Thyroid gland (tissue), 4 donors: ENCODE results near the gene THBD. TPM values are rescaled to one million over a fixed set of nuclear protein-coding genes. Genes with fewer than 3 reads are reported as not detected.

Experiments
- DNase-seq, 2 donors: peaks; one replicate each; pipeline ENCODE4 v3.0.0-alpha.2; 2019
- H3K27ac ChIP-seq, 3 donors: fragments of 200-600 bp; sonication (generic); 1 replicate in 2 of 3; 2 replicates in 1 of 3; pipeline ENCODE4 v1.5.1; 2016 to 2019; ENCODE audit warnings: mild to moderate bottlenecking in 1 of 3, moderate library complexity in 1 of 3
- H3K27me3 ChIP-seq: fragments of 200-600 bp; sonication (generic); one replicate; pipeline ENCODE4 v1.5.1; 2019
- H3K36me3 ChIP-seq, 2 donors: fragments of 200-600 bp; sonication (generic); one replicate each; pipeline ENCODE4 v1.5.1; 2016 to 2019
- H3K4me1 ChIP-seq, 2 donors: fragments of 200-600 bp; sonication (generic); one replicate each; pipeline ENCODE4 v1.5.1; 2017 to 2019
- H3K4me3 ChIP-seq, 3 donors: fragments of 200-600 bp; sonication (generic); replicated peaks in 1 of 3; 1 replicate in 2 of 3; 2 replicates in 1 of 3; pipeline ENCODE4 v1.5.1; 2016; ENCODE audit warnings: mild to moderate bottlenecking in 1 of 3
- H3K9me3 ChIP-seq: fragments of 200-600 bp; sonication (generic); one replicate; pipeline ENCODE4 v1.5.1; 2017
- POLR2A ChIP-seq, 2 donors: fragments of 450-650 bp; IDR thresholded peaks; one replicate each; pipeline ENCODE4 v1.6.1; 2017; ENCODE audit warnings: antibody characterized with exemption in 2 of 2, mild to moderate bottlenecking in 2 of 2, moderate library complexity in 1 of 2
- WGBS, 2 donors: methylation state at CpG; one replicate each; pipeline ENCODE4 v1.1.5; 2017; 5-methylcytosine and 5-hydroxymethylcytosine counted together
- intact Hi-C: fragments of 100-400 bp; cut with DNase I; formaldehyde crosslinking; loops from one replicate; pipeline ENCODE4 v1.15.1; 2023
- total RNA-seq, 4 donors: library from RNA; depleted of rRNA; stranded (reverse); fragments of >200 nt; gene quantifications; one replicate each; pipeline ENCODE4 v1.2.3, GENCODE V29; 2016
- TF ChIP-seq, protein P1 (sequence below), 6 experiments: fragments of 200-600 bp in 3 of 6; fragments of 450-650 bp in 3 of 6; sonication (generic) in 3 of 6; IDR thresholded peaks; one replicate each; pipeline ENCODE4 v1.5.1; 2016 to 2019; ENCODE audit warnings: antibody characterized with exemption in 6 of 6, mild to moderate bottlenecking in 2 of 6, inconsistent platforms in 1 of 6, moderate library complexity in 1 of 6

THBD gene
- total RNA-seq, 4 donors from 2014 or later: 30.4 to 78.5 (median 72.2) TPM

DNA sequence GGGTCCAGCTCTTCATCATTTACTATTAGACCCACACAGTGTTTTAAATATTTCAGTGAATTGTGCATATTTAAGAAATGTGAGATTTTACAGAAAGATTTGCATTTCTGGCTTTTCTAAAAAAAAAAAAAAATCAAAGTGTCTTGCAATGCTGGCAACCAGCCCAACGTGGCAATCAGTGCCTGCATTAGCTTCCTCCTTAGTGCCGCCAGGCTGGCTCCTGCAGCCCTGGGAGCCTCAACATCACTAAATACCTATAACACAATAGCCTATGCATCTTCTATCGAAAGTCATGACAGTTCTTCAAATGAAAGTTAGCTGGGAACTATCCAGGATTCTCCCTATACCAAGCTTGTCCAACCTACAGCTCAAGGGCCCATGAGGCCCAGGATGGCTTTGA, 46.0 kb upstream of the THBD start:
- Histone ChIP-seq H3K36me3 (no peaks in the 10 kb centered on the region), H3K4me3 (no peak overlapping the region), H3K4me1 (no peaks in the 10 kb centered on the region), H3K9me3 (no peaks in the 10 kb centered on the region), H3K27me3 (no peaks in the 10 kb centered on the region), H3K27ac (no peak overlapping the region)
- intact Hi-C loops: no loop called here
- TF ChIP-seq, protein P1, sequence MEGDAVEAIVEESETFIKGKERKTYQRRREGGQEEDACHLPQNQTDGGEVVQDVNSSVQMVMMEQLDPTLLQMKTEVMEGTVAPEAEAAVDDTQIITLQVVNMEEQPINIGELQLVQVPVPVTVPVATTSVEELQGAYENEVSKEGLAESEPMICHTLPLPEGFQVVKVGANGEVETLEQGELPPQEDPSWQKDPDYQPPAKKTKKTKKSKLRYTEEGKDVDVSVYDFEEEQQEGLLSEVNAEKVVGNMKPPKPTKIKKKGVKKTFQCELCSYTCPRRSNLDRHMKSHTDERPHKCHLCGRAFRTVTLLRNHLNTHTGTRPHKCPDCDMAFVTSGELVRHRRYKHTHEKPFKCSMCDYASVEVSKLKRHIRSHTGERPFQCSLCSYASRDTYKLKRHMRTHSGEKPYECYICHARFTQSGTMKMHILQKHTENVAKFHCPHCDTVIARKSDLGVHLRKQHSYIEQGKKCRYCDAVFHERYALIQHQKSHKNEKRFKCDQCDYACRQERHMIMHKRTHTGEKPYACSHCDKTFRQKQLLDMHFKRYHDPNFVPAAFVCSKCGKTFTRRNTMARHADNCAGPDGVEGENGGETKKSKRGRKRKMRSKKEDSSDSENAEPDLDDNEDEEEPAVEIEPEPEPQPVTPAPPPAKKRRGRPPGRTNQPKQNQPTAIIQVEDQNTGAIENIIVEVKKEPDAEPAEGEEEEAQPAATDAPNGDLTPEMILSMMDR (IDR thresholded peaks at IDR 0.05): no peak
- TF ChIP-seq POLR2A (IDR thresholded peaks at IDR 0.05): no peak
- DNase-seq: no peak
- WGBS, 2 donors: 79 to 88% methylated on average over 3 of the region's 3 CpGs

DNA sequence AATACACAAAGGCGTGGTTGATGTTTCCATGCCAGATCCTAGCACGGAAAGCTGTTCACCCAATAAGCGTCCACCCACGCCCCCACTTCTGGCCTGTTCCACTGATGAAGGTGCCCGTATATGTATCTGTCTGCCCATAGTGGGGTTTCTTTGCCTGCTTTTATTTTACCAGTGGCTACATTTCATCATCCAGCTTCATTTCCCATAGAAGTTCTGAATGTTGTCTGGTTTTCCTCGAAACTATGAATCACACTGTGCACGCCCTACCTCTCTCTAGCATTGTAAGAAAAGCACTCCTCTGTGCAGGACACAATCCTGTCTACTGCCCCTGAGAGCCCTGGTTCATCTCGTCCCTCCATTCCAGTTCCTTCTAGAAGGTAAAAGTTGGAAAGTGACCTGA, 45.5 kb upstream of the THBD start:
- H3K4me3 ChIP-seq: no peak overlapping the region
- no peak for TF ChIP-seq POLR2A (IDR thresholded peaks at IDR 0.05)
- TF ChIP-seq, protein P1 (IDR thresholded peaks at IDR 0.05): no peak
- no peaks in the 10 kb centered on the region for H3K36me3 ChIP-seq
- H3K9me3 ChIP-seq: no peaks in the 10 kb centered on the region
- no peaks in the 10 kb centered on the region for H3K4me1 ChIP-seq
- WGBS, 2 donors: 91 to 92% methylated on average over 8 of the region's 8 CpGs
- no peak overlapping the region for H3K27ac ChIP-seq
- intact Hi-C loops: no loop called here
- DNase-seq: no peak
- H3K27me3 ChIP-seq: no peaks in the 10 kb centered on the region

DNA sequence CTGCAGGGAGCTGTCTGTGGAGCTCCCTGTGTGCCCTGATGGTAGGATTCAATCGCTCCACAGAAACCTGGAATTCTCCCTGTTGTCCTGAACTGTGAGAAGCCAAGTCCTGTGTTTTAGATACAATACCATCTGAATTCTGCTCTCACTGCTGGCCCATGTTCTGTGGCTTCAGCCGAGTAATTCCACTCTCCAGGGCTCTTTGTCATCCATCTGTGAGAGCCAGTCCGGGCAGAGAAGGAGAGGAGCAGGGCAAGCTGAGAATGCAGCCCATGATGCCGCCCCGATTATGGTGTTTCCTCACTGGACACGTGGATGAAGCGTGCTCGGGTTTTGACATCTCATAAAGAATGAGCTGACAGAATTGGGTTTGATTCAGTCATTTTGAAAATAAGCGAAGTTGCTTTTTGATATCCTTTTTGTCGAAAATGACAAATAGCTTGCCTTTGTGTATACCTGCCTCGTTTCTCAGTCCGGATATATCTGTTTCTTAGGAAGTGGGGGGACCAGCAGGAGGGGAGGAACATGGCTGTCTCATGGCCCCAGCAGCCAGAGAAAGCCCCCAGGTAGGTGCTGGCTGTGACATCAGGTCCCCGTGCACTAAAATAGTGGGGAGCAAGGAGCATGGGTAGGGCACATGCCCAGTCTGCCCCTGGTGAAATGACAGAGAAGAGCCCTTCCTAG, 44.9 kb upstream of the THBD start:
- H3K4me1 ChIP-seq: no peaks in the 10 kb centered on the region
- no peaks in the 10 kb centered on the region for H3K36me3 ChIP-seq
- H3K27ac ChIP-seq: no peak overlapping the region
- intact Hi-C loops: no loop called here
- no peaks in the 10 kb centered on the region for H3K27me3 ChIP-seq
- TF ChIP-seq, protein P1 (IDR thresholded peaks at IDR 0.05): no peak
- TF ChIP-seq POLR2A (IDR thresholded peaks at IDR 0.05): no peak
- WGBS, 2 donors: 85% methylated on average over 12 to 13 of the region's 13 CpGs
- no peak for DNase-seq
- H3K4me3 ChIP-seq: no peak overlapping the region
- H3K9me3 ChIP-seq: no peaks in the 10 kb centered on the region

DNA sequence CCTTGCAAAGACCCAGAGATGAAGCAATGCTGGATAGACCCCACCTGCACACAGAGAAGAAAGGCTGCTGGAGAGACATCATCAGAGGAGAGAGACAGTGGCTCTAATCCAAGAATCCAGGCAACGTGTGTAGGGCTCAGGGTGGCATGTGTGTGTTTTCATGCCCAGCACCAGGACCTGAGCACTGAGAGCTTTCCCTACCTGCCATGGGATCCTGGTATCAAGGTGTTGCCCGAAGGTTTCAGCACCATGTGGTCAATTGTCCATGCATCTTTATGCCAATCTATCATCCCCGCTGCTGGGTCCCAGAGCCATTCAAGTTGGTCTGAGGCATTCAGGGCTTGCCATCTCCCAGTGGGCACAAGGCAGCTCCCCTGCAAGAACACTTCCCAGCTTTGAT, 44.1 kb upstream of the THBD start:
- Histone ChIP-seq H3K4me1 (no peaks in the 10 kb centered on the region), H3K9me3 (no peaks in the 10 kb centered on the region), H3K36me3 (no peaks in the 10 kb centered on the region), H3K27me3 (no peaks in the 10 kb centered on the region), H3K27ac (no peak overlapping the region), H3K4me3 (no peak overlapping the region)
- DNase-seq: no peak
- intact Hi-C loops: no loop called here
- WGBS, 2 donors: 67 to 85% methylated on average over 3 of the region's 3 CpGs
- TF ChIP-seq POLR2A (IDR thresholded peaks at IDR 0.05): no peak
- TF ChIP-seq, protein P1 (IDR thresholded peaks at IDR 0.05): no peak

DNA sequence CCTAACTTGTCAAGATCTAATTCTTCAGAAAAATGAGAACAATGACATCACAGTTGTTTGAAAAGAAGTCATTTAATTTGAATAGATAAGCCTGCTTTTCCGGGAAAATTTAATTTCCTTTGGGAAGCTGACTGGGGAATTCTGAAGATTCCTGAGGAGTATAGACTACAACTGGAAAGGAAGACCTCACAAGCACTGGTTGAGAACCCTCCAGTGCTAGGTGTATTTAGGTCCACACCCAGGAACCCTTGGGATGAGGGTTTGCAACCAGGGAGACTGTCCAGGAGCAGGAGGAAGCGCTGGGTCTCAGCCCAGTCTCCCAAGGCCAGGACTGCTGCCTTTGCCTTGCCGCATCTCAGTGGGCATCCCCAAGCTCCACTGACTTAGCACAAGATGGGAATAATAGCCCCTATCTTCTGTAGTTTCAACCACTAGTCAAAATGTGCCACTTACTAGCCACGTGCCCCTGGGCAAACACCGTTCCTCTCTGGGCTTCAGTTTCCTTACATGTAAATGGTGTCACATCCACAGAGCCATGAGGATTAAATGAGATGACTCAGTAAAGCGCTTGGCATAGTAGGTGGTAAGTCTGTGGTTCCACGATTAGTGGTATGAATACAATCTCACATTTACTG, 43.5 kb upstream of the THBD start:
- Histone ChIP-seq H3K4me3 (no peak overlapping the region), H3K9me3 (no peaks in the 10 kb centered on the region), H3K36me3 (no peaks in the 10 kb centered on the region), H3K27ac (no peak overlapping the region), H3K4me1 (no peaks in the 10 kb centered on the region), H3K27me3 (no peaks in the 10 kb centered on the region)
- intact Hi-C loops: no loop called here
- 89 to 92% methylated on average over 7 of the region's 7 CpGs for WGBS, 2 donors
- no peak for TF ChIP-seq POLR2A (IDR thresholded peaks at IDR 0.05)
- TF ChIP-seq, protein P1 (IDR thresholded peaks at IDR 0.05): no peak
- DNase-seq: no peak
